Measurements from ENCODE around the gene MFN1.

- TF ChIP-seq GLIS3 (CRISPR knock-in tag; IDR thresholded peaks at IDR 0.05) (no peak), ARNTL (CRISPR knock-in tag; IDR thresholded peaks at IDR 0.05; ENCODE audit: borderline replicate concordance, low read depth) (no peak), PATZ1 (CRISPR knock-in tag; IDR thresholded peaks at IDR 0.05; ENCODE audit: borderline replicate concordance) (no peak), TCF4 (CRISPR knock-in tag; IDR thresholded peaks at IDR 0.05; ENCODE audit: borderline replicate concordance) (no peak), CSDC2 (CRISPR knock-in tag; IDR thresholded peaks at IDR 0.05) (no peak), TSHZ2 (CRISPR knock-in tag; IDR thresholded peaks at IDR 0.05) (no peak), PPARA (CRISPR knock-in tag; IDR thresholded peaks at IDR 0.05; ENCODE audit: borderline replicate concordance) (no peak), TOX (CRISPR knock-in tag; IDR thresholded peaks at IDR 0.05; ENCODE audit: borderline replicate concordance) (no peak), ZNF70 (CRISPR knock-in tag; IDR thresholded peaks at IDR 0.05) (no peak), POU6F1 (CRISPR knock-in tag; IDR thresholded peaks at IDR 0.05; ENCODE audit: borderline replicate concordance, low read depth) (no peak), RARB (CRISPR knock-in tag; IDR thresholded peaks at IDR 0.05) (no peak)
Observed at GRCh38 chr3:179430277-179430870, 82.9 kb downstream of the MFN1 start.

All from SK-N-SH treated with all-trans-retinoic acid at 6 μM for 48 hours (cell line).